ENCODE data around the gene RPL29. TPM values are rescaled to one million over a fixed set of nuclear protein-coding genes. Genes with fewer than 3 reads are reported as not detected.
"Not testable (repeated sequence)": the region's sequence is repeated elsewhere in the genome, so short reads cannot be mapped to it uniquely, and the experiment has no call there.

Gene RPL29
- total RNA-seq, 1 experiment from 2014 or later = 696 TPM

- DNase-seq (ENCODE audit: low read depth, low spot score) (no peak), ATAC-seq (no peak)
- ChIA-PET CTCF (no interaction called here), POLR2A (no interaction called here)
- H3K27me3 ChIP-seq (ENCODE audit: control insufficient read depth, insufficient read depth, low read length) = no peaks in the 10 kb centered on the region
- H3K36me3 ChIP-seq (ENCODE audit: control insufficient read depth, insufficient read depth, low read length) = peaks cover 13% of the 10 kb centered on the region
- no peaks in the 10 kb centered on the region for H3K9me3 ChIP-seq (ENCODE audit: control insufficient read depth, insufficient read depth, low read depth, low read length)
- no TSS peak for BruUV-seq (replicated peaks)
- H3K4me3 ChIP-seq (ENCODE audit: low read depth in 2 of 2, low read length in 2 of 2) = no peak overlapping the region
- no peak overlapping the region for H3K27ac ChIP-seq (ENCODE audit: low read length)
- in situ Hi-C loops (cut with HindIII; ENCODE audit: low pct_unique_long_range_greater_than_20kb, low sequenced_read_pairs) (no loop called here), intact Hi-C loops (cut with micrococcal nuclease; ENCODE audit: unreplicated experiment) (no loop called here)
- TF ChIP-seq CTCF (IDR thresholded peaks at IDR 0.05) (no peak), POLR2AphosphoS5 (IDR thresholded peaks at IDR 0.05; ENCODE audit: low read depth, low read length) (no peak), REST (IDR thresholded peaks at IDR 0.05; ENCODE audit: insufficient read depth in 1 of 2, low read depth in 2 of 2, low read length in 1 of 2) (no peak), SIN3A (IDR thresholded peaks at IDR 0.05; ENCODE audit: borderline replicate concordance, insufficient read depth, low read depth, low read length) (no peak), TCF7L2 (IDR thresholded peaks at IDR 0.05; ENCODE audit: low read depth, low read length) (no peak)
- H3K4me1 ChIP-seq (ENCODE audit: control insufficient read depth, insufficient read depth, low read length) = peaks cover 18% of the 10 kb centered on the region
These were observed 1.5 kb upstream of the RPL29 start for GRCh38 chr3:51997172-51997571.

GRCh38 chr3:51994530-51994929 is 1.2 kb downstream of the RPL29 start:
- H3K36me3 ChIP-seq (ENCODE audit: control insufficient read depth, insufficient read depth, low read length) = peaks cover 13% of the 10 kb centered on the region
- BruUV-seq (replicated peaks) = no TSS peak
- POLR2A ChIA-PET = interaction anchor here (0.6 to 0.8 kb wide), 3 partner anchors 52 to 142 kb away, joined by 3 to 4 read pairs (median 3); no protein-coding TSS in a partner anchor
- H3K27ac ChIP-seq (ENCODE audit: low read length) = peak overlapping the region; percentile 81
- peak overlapping the region; percentile 91 to 96 for H3K4me3 ChIP-seq (ENCODE audit: low read depth in 2 of 2, low read length in 2 of 2)
- in situ Hi-C loops (cut with HindIII; ENCODE audit: low pct_unique_long_range_greater_than_20kb, low sequenced_read_pairs) (no loop called here), intact Hi-C loops (cut with micrococcal nuclease; ENCODE audit: unreplicated experiment) (no loop called here)
- no peak for ATAC-seq
- H3K27me3 ChIP-seq (ENCODE audit: control insufficient read depth, insufficient read depth, low read length) = no peaks in the 10 kb centered on the region
- no peak for TF ChIP-seq TCF7L2 (IDR thresholded peaks at IDR 0.05; ENCODE audit: low read depth, low read length)
- TF ChIP-seq SIN3A (IDR thresholded peaks at IDR 0.05; ENCODE audit: borderline replicate concordance, insufficient read depth, low read depth, low read length) = no peak
- no peak for TF ChIP-seq REST (IDR thresholded peaks at IDR 0.05; ENCODE audit: insufficient read depth in 1 of 2, low read depth in 2 of 2, low read length in 1 of 2)
- TF ChIP-seq POLR2AphosphoS5 (IDR thresholded peaks at IDR 0.05; ENCODE audit: low read depth, low read length) = no peak
- no peak for TF ChIP-seq CTCF (IDR thresholded peaks at IDR 0.05)
- DNase-seq (ENCODE audit: low read depth, low spot score) = no peak
- H3K4me1 ChIP-seq (ENCODE audit: control insufficient read depth, insufficient read depth, low read length) = peaks cover 18% of the 10 kb centered on the region
- H3K9me3 ChIP-seq (ENCODE audit: control insufficient read depth, insufficient read depth, low read depth, low read length) = no peaks in the 10 kb centered on the region
- CTCF ChIA-PET = no interaction called here

- CTCF ChIA-PET; POLR2A ChIA-PET; DNase-seq (ENCODE audit: low read depth, low spot score); intact Hi-C loops (cut with micrococcal nuclease; ENCODE audit: unreplicated experiment); H3K4me3 ChIP-seq (ENCODE audit: low read depth in 2 of 2, low read length in 2 of 2); H3K27me3 ChIP-seq (ENCODE audit: control insufficient read depth, insufficient read depth, low read length); H3K9me3 ChIP-seq (ENCODE audit: control insufficient read depth, insufficient read depth, low read depth, low read length); ATAC-seq; H3K27ac ChIP-seq (ENCODE audit: low read length); in situ Hi-C loops (cut with HindIII; ENCODE audit: low pct_unique_long_range_greater_than_20kb, low sequenced_read_pairs): not testable (repeated sequence)
- BruUV-seq (replicated peaks) = TSS peak; percentile 95
- Histone ChIP-seq H3K4me1 (ENCODE audit: control insufficient read depth, insufficient read depth, low read length) (peaks cover 18% of the 10 kb centered on the region), H3K36me3 (ENCODE audit: control insufficient read depth, insufficient read depth, low read length) (peaks cover 13% of the 10 kb centered on the region)
These were observed 2.0 kb downstream of the RPL29 start for GRCh38 chr3:51993657-51994056.

Data from Panc1 (cell line).